HG03025 (cell line): ENCODE results near the gene ZNF827.
A peak's percentile ranks its signal among the peaks of the same experiment; 100 is the strongest.

Experiments
- ATAC-seq: cut with Tn5 transposase; IDR thresholded peaks from one replicate; pipeline ENCODE4 v1.9.1; 2021; ENCODE audit warnings: mild to moderate bottlenecking, moderate library complexity; ENCODE audit not compliant: unreplicated experiment, low FRiP score

The ZNF827 gene

DNA sequence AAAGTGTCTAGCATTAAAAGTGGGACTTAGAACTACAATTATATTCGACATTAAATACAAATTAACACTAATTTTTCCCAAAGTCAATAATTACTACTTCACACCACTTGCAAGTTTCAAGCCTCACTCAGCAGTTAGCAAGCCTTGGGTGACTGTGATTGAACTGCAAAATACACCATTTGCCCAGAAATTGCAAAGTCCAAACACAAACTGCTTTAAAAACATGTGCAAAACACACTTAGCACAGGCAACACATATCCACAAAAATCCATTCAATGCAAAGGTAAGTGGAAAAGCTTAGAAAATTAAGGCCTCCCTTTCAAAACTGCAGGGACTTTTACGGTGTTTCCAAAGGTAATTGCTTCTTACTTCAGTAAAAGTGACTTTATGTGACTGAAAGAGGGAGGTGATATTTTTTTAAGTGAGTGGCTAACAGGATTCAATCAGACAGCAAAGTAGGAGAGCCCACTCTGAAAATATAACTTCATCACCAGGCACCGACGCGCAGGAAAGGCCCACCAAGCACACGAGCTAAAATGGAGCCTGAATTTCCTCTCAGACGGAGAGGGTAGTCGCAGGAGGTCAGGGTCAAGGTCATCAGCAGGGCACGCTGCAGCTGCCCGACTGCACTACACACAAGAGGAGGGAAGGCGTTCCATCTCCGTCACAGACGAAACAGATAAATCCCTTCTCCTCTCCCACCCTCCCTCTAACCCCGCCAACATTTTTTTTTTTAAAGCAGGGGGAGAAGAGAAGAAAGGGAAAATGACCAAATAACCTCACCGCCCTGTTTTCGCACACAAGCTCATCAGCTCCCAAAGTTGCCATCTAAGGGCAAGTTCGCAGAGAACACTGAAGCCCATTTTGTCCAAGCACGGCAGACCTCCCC lies 3.1 kb downstream of the ZNF827 start:
- ATAC-seq: peak; percentile 25

DNA sequence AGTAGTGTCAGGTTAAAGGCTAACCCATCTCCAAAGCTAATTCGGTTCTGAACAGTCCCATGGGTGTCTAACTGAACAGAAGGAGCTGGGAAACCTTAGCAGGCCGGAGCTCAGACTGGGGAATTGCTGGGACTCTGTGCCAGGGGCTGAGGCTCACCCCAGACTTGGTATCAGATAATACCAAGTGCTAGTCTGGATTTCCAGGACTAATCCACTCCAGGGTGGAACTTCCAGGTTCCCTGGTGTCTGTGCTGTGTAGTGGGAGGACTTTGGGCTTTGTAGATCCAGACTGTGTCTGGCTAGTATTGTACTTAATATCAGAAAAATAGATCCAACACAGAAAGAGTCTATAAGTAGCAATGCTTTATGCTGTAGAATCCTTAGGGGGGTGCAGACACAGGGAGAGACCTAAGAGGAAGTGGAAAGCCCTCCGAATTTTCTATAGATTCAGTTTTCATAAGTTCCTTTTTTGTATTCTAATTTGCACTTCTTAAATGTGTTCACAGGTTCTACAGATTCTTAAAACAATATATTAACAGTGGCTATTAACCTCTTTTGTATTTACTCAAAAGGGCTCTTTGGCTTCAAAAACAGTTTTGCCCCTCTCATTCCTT lies 4.1 kb downstream of the ZNF827 start:
- ATAC-seq: no peak

DNA sequence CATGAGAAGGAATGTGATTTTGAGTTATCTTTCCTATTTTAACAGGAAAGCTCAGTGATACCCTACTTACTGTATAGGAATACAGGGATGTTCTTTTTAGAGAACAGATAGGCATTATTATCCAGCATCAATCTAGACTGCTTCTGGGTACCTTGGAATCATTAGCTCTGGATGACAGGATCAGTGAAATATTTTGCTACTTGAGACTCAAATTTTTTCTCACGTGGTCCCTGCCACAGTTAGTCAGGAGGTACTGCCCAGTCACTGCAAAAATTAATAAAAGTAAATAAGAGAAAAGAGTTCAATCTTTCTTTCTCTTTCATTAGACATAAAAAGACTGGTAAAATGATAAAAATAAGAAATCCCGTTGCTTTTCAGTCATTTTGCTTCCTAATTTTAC lies 5.5 kb downstream of the ZNF827 start:
- ATAC-seq: no peak

DNA sequence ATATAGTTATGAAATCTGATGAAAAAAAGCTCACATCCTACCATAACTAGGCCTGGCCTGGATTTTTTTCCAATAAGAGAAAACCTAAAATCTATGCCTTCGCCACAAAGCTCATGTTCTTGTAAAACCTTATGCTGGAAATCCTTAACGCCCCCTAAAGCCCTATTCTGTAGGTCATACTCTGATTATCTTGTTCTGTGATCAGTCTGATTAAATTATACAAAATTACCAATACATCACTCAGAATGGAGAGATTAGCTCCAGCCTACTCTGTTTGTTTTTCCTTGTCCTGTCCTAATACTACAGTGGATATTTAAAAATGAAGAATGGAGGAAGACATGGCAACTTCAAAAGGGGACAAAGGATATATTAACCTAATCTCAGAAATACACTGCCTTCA lies 7.2 kb downstream of the ZNF827 start:
- ATAC-seq: no peak

DNA sequence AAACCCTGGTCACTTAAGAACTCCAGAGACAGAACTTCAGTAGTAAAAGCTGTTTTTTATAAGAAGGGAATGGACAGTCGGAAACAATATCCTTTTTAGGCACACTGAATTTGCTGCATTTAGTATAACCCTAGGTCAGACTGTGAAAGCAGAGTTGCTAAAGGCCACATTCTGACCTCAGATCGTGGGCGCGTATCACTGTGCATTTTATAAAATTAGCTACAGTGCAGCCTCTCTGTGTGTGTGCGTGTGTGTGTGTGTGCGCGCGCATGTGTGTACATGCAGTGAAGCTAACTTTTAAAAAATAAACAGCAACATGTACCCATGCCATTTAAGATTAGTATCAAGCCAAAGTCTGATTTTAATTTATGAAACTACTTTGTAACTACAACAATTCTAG lies 8.0 kb downstream of the ZNF827 start:
- ATAC-seq: no peak

DNA sequence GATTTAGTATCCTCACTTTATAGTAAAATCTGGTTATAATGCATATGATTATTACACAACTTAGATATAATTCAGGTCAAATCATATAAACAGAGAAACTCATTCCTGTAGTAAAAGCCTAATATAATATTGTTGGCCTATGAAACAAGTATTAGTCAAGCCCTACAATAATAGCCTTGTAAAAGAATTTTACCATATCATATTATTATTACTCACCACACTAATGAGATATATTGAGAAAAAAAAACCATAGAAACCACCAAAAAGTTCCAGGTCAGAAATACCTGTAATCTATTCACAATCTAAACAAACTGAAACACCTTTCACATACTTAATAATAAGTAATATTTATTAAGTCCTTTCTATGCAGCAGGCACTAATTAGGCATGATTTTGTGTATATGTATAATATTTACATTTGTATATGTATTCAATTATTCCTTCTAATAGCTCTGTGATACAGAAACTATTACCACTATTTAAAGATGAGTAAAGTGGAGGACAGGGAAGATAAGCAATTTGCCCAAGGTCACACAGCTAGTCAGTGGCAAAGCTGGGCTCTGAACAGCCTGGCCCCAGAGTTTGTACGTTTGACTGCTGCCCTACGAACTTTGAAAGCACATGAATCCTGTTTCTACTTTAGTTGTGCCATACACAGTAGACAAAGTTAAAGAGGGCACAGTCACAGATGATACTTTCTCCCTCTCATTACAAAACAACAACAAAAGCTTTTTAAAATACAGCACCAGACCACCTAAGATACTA lies 9.0 kb downstream of the ZNF827 start:
- ATAC-seq: no peak

DNA sequence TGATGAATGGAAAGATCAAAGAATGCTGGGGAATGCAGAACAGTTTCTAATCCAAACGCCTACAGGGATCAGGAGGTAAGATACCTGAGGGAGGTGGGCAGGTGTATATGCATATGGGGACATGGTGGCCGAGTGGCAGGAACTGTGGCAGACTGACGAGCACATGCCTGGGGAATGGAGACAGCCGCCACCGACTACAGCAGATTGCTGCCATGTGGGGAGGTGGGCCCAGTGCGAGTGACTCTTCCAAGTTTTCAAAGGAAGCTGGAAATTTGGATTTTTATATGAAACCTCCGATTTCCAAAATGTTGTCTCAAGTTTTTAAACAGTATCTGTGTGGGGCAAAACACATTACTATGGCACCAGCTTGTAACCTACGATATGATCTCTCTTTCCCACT lies 9.9 kb downstream of the ZNF827 start:
- no peak for ATAC-seq

DNA sequence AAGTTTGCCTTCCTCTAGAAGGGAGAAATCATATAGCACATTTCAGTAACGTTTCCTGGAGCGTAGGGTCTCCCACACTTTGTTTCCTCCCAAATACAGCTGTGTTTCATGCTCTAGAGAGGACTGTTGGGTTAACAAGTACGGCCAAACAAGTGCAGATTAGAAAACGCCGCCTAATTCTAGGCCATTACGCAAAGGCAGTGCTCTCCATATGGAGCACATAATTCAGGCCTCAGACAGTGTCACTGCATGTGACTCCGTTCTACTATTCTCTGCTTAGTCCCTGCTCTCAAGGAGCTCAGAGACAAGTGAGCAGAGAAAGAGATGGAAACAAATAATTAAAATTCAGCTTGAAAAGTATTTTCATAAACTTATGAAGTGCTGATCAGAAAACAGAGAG lies 11.6 kb downstream of the ZNF827 start:
- no peak for ATAC-seq

DNA sequence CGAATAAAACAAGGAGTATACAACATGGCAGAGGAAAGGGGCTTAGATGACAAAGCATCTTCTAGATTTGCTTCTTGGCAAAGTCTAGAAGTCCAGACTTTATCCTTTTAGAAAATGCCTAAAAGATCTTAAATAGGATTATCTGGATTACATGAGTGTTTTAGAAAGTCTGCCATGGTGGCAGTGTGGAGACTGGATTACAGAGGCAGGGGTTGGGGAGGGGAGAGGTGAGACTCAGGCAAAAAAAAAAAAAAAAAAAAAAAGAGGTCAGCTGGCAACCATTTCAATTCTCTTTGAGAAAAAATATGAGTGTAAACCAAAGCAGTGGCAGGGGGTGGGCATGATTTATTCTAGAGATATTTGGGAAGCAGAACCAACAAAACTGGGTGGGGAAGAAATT lies 17.4 kb downstream of the ZNF827 start:
- no peak for ATAC-seq

DNA sequence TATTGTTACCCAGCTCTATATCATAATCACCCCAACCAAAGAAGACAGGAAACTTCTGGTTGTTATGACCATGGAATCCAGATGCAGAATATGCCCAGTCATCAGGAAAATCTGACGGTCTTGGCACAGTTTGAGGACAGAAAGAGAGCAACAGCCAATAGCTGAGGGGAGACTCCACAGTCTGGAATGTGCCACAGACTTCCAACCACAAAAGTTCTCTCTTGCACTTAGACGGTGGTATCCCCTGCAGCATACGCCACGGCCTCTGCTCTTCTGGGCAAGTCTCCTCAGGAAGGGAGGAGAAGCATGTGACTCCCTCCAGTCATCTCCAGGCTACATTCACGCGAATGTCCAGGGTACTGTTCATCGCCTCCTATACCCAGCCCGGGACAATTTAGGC lies 18.4 kb downstream of the ZNF827 start:
- no peak for ATAC-seq

DNA sequence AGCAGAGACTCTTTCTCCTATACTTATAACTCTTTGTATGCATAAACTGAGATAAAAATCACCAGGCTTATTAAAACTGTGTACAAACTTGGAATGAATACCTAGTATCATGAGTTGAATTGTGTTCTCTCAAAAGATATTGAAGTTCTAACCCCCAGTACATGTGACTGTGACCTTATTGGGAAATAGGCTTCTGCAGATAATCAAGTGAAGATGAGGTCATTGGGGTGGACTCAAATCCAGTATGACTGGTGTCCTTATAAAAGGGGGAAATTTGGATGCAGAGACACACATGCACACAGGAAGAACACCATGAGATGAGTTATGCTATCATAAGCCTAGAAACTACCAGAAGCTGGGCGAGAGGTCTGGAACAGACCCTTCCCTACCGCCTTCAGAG lies 26.2 kb downstream of the ZNF827 start:
- ATAC-seq: no peak

DNA sequence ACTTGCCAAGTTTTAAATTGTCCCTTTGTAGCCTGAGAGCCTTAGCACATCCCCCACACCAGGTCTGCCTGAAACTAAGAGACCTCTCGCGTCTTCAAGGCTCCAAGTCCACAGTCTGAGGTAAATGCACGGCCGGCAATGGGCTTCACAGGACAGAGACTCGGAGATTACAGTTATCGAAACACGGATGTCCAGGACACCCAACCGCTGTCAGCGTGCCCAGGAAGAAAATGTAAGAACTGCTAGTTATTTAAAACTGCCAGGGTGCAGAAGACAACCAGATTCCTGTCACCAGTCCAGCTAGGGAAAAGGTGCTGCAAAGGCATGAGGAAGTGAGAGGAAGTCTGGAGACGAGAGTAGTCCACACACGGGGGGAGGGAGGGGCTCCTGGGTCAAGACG lies 28.9 kb downstream of the ZNF827 start:
- no peak for ATAC-seq

DNA sequence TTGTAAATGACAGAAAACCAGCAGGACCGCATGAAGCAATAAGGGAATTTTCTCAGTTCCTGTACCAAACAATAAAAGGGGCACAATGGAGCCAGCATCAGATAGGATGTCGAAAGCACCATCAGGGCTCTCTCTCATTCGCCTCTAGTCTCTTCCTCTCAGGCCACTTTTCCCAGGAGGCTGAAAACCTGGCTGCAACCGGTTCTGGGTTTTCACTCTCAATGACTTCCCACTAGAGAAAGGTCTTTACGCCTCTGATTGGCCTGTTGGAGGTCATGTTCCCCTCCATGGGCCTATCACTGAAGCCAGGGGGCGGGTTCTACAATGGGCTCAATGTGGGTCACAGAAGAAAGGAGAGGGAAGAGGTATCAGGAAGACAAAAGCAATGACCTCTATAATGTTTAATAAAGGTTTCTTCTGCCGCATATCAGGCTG lies 29.3 kb downstream of the ZNF827 start:
- ATAC-seq: no peak

DNA sequence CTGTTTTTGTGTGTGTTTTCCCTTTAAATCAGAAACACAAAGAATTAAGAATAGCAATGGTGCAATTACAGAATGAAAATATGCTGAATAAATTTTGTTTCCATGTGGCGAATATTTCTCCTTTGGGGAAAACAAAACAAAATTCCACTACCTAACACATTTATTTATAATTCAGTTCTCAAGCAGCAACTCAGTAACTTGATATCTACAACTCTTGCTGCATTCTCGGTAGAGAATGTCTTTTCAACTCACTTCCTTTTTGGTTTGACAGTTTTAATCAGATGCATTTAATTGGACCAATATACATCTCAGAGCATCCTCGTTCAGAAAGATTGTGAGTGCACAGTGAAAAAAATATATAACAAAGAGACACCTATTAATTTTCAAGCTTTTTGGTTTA lies 30.8 kb downstream of the ZNF827 start:
- no peak for ATAC-seq

DNA sequence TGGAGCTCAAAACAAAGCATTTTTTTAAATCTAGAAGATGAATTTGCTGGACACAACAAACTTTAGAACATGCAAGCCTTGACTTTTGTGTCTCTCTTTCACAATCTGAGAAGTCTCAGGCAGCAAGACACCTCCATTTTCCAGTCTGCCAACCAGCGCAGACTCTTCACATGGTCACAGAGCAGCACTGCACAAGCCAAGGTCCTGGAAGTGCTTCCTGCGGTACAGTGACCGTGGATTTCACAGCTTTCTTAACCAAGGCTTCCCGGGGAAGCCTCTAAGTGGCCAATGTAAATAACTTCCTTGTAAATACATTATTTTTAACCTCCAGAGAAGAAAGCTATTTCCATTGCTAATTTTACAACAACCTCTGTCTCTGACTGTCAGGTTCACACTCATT lies 31.2 kb downstream of the ZNF827 start:
- ATAC-seq: no peak

DNA sequence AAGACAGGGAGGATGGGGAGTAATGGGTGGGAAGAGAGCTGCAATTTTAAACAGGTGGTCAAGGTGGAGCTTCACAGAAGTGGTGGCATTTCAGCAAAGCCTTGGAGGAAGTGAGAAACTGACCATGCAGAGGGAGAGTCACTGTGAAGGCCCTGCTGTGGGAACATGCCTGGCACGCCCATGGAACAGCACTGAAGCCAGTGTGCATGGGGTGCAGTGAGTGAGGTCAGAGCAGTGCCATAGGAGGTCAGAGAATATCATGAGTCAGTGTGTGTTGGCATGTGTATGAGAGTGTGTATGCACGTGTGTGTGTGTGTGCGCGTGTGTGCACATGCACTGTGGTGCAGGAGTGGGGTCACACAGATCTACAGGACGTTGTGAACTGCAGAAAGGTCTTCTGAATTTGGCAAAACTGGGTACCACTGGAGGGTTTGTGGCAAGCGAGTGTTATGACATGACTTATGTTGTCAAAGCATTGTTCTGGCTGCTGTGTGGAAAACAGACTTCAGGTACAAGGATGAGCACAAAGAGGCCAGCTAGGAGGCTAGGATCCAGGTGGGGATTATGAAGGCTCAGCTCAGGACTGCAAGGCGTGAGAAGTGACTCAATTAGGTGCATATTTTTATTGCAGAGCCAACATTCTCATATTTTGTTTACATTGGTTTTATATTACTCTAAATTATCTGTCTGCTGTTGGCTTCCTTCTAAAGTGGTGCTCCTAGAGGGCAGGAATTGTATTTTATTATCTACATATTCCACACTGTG lies 34.0 kb downstream of the ZNF827 start:
- ATAC-seq: no peak

DNA sequence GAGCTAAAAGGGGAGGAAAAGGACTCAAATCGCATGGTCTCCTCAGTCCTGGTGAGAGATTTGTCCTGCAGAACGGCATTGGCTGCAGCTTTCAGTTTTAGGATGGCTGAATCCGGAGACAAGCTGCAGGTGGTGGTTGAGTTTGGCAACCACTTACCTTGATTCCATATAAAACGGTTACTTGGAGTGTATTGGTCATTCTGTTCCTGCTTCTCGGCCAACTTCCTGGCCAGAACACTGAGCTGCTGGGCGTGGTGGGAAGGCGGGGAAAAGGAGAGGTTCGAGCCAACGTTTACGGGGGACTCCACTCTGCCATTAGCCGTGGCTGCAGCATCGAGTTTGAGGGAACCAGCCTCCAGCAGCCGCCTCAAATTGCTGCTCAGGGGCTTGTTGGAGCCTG lies 36.1 kb downstream of the ZNF827 start:
- ATAC-seq: no peak

DNA sequence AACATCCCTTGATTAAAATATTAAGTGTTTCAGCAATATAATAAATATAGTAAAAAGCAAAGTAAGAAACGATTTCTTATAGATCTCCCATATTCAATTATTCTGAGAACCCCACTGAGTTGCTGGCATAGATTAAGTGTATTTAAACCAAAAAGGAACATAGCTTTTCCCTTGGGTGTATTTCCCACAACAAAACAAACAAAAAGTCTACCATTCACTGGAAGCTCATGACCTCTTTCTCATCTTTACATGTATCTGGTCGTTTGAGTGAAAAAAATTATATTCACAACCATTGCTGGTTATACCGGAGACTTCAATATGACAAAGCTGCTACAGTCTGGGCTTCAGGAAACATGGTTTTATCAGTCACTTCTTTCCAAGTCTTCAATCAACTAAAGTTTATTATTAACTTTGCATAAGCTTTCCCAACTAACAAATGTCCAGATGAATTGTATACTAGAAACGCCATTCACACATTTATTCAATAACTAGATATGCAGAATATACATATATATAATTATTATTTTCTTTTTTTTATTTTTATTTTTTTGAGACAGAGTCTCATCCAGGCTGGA lies 38.6 kb downstream of the ZNF827 start:
- ATAC-seq: no peak

DNA sequence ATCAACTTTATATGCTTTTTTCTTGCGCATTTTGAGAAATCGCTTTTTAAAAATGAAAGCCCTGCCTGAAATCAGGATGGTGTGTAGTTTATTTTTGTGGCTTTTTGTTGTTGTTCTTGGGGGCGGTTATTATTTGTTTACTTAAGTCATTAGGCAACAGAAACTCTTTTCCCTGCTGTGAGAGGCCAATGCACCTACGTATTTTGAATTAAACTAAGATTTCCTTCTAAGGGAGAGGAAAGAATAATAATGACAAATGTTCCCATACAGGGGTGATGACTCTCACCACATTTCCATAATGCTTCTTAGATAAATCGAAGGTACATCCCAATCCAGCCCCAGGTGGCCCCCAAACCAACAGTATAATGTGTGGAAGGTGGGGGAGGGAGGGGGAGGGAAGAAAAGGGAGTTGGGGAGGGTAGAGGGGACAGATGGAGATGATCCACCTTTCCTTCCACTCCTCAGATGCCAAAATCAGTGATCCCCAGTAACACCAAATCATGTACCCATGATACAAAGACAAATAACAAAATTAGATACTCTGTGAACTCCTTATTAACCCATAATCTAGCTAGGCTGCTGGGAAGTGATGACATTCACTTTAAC lies 39.6 kb downstream of the ZNF827 start:
- ATAC-seq: no peak

DNA sequence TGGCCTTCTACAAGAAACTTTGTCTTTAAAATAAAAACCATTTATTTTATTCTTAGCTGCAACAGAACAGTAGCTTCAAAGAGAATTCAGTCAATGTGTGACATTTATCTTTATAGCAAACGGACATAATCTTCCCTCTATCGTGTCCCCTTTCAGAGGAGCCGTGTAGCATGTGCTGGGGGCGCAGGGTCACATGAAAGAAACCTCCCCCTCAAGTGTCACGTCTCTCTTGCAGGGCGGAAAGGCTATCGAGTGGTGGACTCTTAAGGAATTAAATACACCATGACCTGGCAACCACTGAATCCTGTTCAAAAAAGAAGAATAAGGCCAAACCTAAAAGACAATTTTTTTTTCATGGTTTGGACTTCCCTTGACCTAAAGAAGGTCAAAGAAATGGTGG lies 40.2 kb downstream of the ZNF827 start:
- ATAC-seq: no peak
